GM12873 (cell line): ENCODE results near the gene HSPA9.
A peak's percentile ranks its signal among the peaks of the same experiment; 100 is the strongest.

Experiments used
- CTCF ChIP-seq: IDR thresholded peaks from 2 replicates; pipeline ENCODE4 v1.5.1; 2012; ENCODE audit warnings: low read depth, mild to moderate bottlenecking, moderate library complexity, low read length, control low read depth; ENCODE audit not compliant: insufficient read depth; ENCODE audit errors: missing control alignments

The HSPA9 gene

GRCh38 chr5:138610918-138611677 lies 35.9 kb upstream of the HSPA9 start:
- peak; percentile 21 for TF ChIP-seq CTCF

- peak; percentile 49 for TF ChIP-seq CTCF
These were observed 35.3 kb upstream of the HSPA9 start for GRCh38 chr5:138610415-138610917.

GRCh38 chr5:138606378-138607064 lies 31.3 kb upstream of the HSPA9 start:
- no peak for TF ChIP-seq CTCF

GRCh38 chr5:138605254-138605972 lies 30.2 kb upstream of the HSPA9 start:
- no peak for TF ChIP-seq CTCF

- TF ChIP-seq CTCF: no peak
These were observed 29.1 kb upstream of the HSPA9 start for GRCh38 chr5:138604176-138604785.

GRCh38 chr5:138603249-138603920 lies 28.2 kb upstream of the HSPA9 start:
- TF ChIP-seq CTCF: no peak
